GM23338 (cell line): ENCODE data around the gene MYCBP2. TPM values are rescaled to one million over a fixed set of nuclear protein-coding genes. Genes with fewer than 3 reads are reported as not detected.
A peak's percentile ranks its signal among the peaks of the same experiment; 100 is the strongest.

Experiments
- ATAC-seq: fragments of 200-7000 bp; cut with Tn5 transposase; 3 replicates; pipeline ENCODE4 v1.9.1; 2020
- DNase-seq: peaks from one replicate; pipeline ENCODE4 v3.0.0-alpha.2; 2015; ENCODE audit warnings: low spot score
- H2AFZ ChIP-seq: fragments of 200-600 bp; sonication (generic); 2 replicates; pipeline ENCODE4 v1.8.0; 2016; ENCODE audit warnings: antibody characterized with exemption, mild to moderate bottlenecking, moderate library complexity
- H3F3A ChIP-seq: fragments of 200-600 bp; sonication (generic); replicated peaks from 2 replicates; pipeline ENCODE4 v1.8.0; 2017; ENCODE audit warnings: antibody characterized with exemption, mixed run types, low read depth
- H3K27ac ChIP-seq: fragments of 200-600 bp; sonication (generic); 2 replicates; pipeline ENCODE4 v1.6.1; 2016; ENCODE audit warnings: low read depth
- H3K27me3 ChIP-seq: fragments of 200-600 bp; sonication (generic); 2 replicates; pipeline ENCODE4 v1.8.0; 2016; ENCODE audit warnings: mild to moderate bottlenecking, mixed run types, moderate library complexity; ENCODE audit not compliant: insufficient read depth
- H3K36me3 ChIP-seq: fragments of 200-600 bp; sonication (generic); 2 replicates; pipeline ENCODE4 v1.8.0; 2016; ENCODE audit warnings: mild to moderate bottlenecking; ENCODE audit not compliant: insufficient read depth
- H3K4me1 ChIP-seq: fragments of 200-600 bp; sonication (generic); 2 replicates; pipeline ENCODE4 v1.8.0; 2016; ENCODE audit warnings: mild to moderate bottlenecking, moderate library complexity; ENCODE audit not compliant: insufficient read depth
- H3K4me2 ChIP-seq: fragments of 200-600 bp; sonication (generic); 2 replicates; pipeline ENCODE4 v1.7.1; 2017; ENCODE audit warnings: mixed run types
- H3K4me3 ChIP-seq: fragments of 200-600 bp; sonication (generic); 2 replicates; pipeline ENCODE4 v1.6.1; 2016; ENCODE audit warnings: mixed run types
- H3K79me2 ChIP-seq: fragments of 200-600 bp; sonication (generic); replicated peaks from 2 replicates; pipeline ENCODE4 v1.8.0; 2017; ENCODE audit warnings: mild to moderate bottlenecking; ENCODE audit not compliant: insufficient read depth
- H3K9me2 ChIP-seq: fragments of 200-600 bp; sonication (generic); 2 replicates; pipeline ENCODE4 v1.8.0; 2017; ENCODE audit not compliant: insufficient read depth
- H4K20me1 ChIP-seq: fragments of 200-600 bp; sonication (generic); replicated peaks from 2 replicates; pipeline ENCODE4 v1.8.0; 2017; ENCODE audit warnings: mild to moderate bottlenecking; ENCODE audit not compliant: insufficient read depth
- H3K27ac Mint-ChIP-seq: 2 replicates; pipeline ENCODE4 v1.8.0; 2020; ENCODE audit warnings: inconsistent platforms, mild to moderate bottlenecking, moderate library complexity, mixed read lengths
- H3K27me3 Mint-ChIP-seq: 3 replicates; pipeline ENCODE4 v1.8.0; 2022; ENCODE audit warnings: low read depth, mild to moderate bottlenecking, moderate library complexity, mixed read lengths, inconsistent platforms; ENCODE audit not compliant: insufficient read depth, poor library complexity
- H3K36me3 Mint-ChIP-seq: 3 replicates; pipeline ENCODE4 v1.8.0; 2021; ENCODE audit warnings: low read depth, mild to moderate bottlenecking, inconsistent platforms, moderate library complexity, mixed read lengths
- H3K4me1 Mint-ChIP-seq: 3 replicates; pipeline ENCODE4 v1.8.0; 2020; ENCODE audit warnings: mild to moderate bottlenecking, inconsistent platforms, mixed read lengths
- H3K4me3 Mint-ChIP-seq: 3 replicates; pipeline ENCODE4 v1.8.0; 2021; ENCODE audit warnings: moderate library complexity, mild to moderate bottlenecking, inconsistent platforms, mixed read lengths
- H3K9me3 Mint-ChIP-seq: 3 replicates; pipeline ENCODE4 v1.8.0; 2020; ENCODE audit warnings: moderate library complexity, mild to moderate bottlenecking, inconsistent platforms, mixed read lengths
- EZH2 ChIP-seq: fragments of 200-600 bp; sonication (generic); IDR thresholded peaks from one replicate; pipeline ENCODE4 v1.8.0; 2017; ENCODE audit warnings: antibody characterized with exemption, mild to moderate bottlenecking, low read depth; ENCODE audit not compliant: unreplicated experiment
- JUNB ChIP-seq: IDR thresholded peaks from one replicate; pipeline ENCODE4 v1.6.1; 2016; ENCODE audit warnings: antibody characterized with exemption; ENCODE audit not compliant: unreplicated experiment
- ZNF114 ChIP-seq: fragments of 250-450 bp; sonication (Bioruptor Pico); IDR thresholded peaks from 2 replicates; pipeline ENCODE4 v1.5.0; 2020; ENCODE audit warnings: mild to moderate bottlenecking, moderate library complexity
- polyA plus RNA-seq: library from polyadenylated mRNA; unstranded; fragments of >200 nt; fragmentation: Nextera tagmentation; extraction: Ambion mirVana; gene quantifications from 2 replicates; pipeline ENCODE4 v1.2.1, GENCODE V29; 2016
- total RNA-seq: library from RNA; depleted of rRNA; stranded (reverse); fragments of >200 nt; shearing (Covaris generic); gene quantifications from 2 replicates; pipeline ENCODE4 v1.2.3, GENCODE V29; 2014
- TF ChIP-seq, protein P1 (sequence below): IDR thresholded peaks from 2 replicates; pipeline ENCODE4 v1.6.1; 2016; ENCODE audit warnings: antibody characterized with exemption
- TF ChIP-seq, protein P2 (sequence below): IDR thresholded peaks from one replicate; pipeline ENCODE4 v1.6.1; 2018; ENCODE audit warnings: antibody characterized with exemption; ENCODE audit not compliant: unreplicated experiment
- TF ChIP-seq, protein P3 (sequence below): fragments of 250-450 bp; sonication (Bioruptor Pico); IDR thresholded peaks from 2 replicates; pipeline ENCODE4 v1.5.0; 2020; ENCODE audit warnings: mild to moderate bottlenecking, moderate library complexity

The MYCBP2 gene
- total and polyA plus RNA-seq, 2 experiments from 2014 or later, result 54.6 to 77.2 TPM

DNA sequence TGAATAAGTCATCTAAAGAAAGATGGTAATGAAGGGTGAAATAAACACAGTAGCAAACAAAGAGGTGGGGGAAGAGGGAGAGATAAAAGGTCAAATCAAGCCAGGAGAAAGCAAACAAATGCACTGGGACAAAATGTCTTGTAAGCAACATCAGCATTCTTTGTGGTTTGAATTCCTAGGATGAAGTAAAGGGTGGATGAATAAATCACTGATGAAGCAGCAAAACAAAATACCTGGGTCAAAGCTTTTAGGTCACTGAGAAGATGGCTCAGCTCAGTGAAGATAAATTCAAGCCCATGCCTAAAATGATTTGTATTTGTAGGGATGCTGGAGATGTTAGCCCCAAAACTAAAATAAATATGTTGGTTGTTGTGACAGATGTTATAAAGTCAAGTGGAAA, 213.4 kb downstream of the MYCBP2 start:
- Histone ChIP-seq H3K9me2 (no peaks in the 10 kb centered on the region), H3F3A (no peaks in the 10 kb centered on the region), H3K79me2 (no peaks in the 10 kb centered on the region), H3K27ac (no peak overlapping the region), H2AFZ (no peak overlapping the region), H3K27me3 (no peaks in the 10 kb centered on the region), H3K4me3 (no peak overlapping the region), H4K20me1 (no peaks in the 10 kb centered on the region), H3K4me2 (peak overlapping the region; percentile 5; the same call in 1 of the 2 replicates), H3K4me1 (peaks cover 35% of the 10 kb centered on the region), H3K36me3 (peaks cover 14% of the 10 kb centered on the region)
- Mint-ChIP-seq H3K4me3 (no peak overlapping the region), H3K36me3 (peaks cover 32% of the 10 kb centered on the region), H3K27ac (no peak overlapping the region; the same call in 1 of the 2 replicates), H3K9me3 (peaks cover 27% of the 10 kb centered on the region), H3K27me3 (peaks cover 2% of the 10 kb centered on the region), H3K4me1 (peaks cover 27% of the 10 kb centered on the region)
- TF ChIP-seq, protein P1, sequence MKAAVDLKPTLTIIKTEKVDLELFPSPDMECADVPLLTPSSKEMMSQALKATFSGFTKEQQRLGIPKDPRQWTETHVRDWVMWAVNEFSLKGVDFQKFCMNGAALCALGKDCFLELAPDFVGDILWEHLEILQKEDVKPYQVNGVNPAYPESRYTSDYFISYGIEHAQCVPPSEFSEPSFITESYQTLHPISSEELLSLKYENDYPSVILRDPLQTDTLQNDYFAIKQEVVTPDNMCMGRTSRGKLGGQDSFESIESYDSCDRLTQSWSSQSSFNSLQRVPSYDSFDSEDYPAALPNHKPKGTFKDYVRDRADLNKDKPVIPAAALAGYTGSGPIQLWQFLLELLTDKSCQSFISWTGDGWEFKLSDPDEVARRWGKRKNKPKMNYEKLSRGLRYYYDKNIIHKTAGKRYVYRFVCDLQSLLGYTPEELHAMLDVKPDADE, result no peak
- TF ChIP-seq ZNF114 (no peak), JUNB (no peak), EZH2 (no peak)
- TF ChIP-seq, protein P2, sequence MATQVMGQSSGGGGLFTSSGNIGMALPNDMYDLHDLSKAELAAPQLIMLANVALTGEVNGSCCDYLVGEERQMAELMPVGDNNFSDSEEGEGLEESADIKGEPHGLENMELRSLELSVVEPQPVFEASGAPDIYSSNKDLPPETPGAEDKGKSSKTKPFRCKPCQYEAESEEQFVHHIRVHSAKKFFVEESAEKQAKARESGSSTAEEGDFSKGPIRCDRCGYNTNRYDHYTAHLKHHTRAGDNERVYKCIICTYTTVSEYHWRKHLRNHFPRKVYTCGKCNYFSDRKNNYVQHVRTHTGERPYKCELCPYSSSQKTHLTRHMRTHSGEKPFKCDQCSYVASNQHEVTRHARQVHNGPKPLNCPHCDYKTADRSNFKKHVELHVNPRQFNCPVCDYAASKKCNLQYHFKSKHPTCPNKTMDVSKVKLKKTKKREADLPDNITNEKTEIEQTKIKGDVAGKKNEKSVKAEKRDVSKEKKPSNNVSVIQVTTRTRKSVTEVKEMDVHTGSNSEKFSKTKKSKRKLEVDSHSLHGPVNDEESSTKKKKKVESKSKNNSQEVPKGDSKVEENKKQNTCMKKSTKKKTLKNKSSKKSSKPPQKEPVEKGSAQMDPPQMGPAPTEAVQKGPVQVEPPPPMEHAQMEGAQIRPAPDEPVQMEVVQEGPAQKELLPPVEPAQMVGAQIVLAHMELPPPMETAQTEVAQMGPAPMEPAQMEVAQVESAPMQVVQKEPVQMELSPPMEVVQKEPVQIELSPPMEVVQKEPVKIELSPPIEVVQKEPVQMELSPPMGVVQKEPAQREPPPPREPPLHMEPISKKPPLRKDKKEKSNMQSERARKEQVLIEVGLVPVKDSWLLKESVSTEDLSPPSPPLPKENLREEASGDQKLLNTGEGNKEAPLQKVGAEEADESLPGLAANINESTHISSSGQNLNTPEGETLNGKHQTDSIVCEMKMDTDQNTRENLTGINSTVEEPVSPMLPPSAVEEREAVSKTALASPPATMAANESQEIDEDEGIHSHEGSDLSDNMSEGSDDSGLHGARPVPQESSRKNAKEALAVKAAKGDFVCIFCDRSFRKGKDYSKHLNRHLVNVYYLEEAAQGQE, result no peak
- TF ChIP-seq, protein P3, sequence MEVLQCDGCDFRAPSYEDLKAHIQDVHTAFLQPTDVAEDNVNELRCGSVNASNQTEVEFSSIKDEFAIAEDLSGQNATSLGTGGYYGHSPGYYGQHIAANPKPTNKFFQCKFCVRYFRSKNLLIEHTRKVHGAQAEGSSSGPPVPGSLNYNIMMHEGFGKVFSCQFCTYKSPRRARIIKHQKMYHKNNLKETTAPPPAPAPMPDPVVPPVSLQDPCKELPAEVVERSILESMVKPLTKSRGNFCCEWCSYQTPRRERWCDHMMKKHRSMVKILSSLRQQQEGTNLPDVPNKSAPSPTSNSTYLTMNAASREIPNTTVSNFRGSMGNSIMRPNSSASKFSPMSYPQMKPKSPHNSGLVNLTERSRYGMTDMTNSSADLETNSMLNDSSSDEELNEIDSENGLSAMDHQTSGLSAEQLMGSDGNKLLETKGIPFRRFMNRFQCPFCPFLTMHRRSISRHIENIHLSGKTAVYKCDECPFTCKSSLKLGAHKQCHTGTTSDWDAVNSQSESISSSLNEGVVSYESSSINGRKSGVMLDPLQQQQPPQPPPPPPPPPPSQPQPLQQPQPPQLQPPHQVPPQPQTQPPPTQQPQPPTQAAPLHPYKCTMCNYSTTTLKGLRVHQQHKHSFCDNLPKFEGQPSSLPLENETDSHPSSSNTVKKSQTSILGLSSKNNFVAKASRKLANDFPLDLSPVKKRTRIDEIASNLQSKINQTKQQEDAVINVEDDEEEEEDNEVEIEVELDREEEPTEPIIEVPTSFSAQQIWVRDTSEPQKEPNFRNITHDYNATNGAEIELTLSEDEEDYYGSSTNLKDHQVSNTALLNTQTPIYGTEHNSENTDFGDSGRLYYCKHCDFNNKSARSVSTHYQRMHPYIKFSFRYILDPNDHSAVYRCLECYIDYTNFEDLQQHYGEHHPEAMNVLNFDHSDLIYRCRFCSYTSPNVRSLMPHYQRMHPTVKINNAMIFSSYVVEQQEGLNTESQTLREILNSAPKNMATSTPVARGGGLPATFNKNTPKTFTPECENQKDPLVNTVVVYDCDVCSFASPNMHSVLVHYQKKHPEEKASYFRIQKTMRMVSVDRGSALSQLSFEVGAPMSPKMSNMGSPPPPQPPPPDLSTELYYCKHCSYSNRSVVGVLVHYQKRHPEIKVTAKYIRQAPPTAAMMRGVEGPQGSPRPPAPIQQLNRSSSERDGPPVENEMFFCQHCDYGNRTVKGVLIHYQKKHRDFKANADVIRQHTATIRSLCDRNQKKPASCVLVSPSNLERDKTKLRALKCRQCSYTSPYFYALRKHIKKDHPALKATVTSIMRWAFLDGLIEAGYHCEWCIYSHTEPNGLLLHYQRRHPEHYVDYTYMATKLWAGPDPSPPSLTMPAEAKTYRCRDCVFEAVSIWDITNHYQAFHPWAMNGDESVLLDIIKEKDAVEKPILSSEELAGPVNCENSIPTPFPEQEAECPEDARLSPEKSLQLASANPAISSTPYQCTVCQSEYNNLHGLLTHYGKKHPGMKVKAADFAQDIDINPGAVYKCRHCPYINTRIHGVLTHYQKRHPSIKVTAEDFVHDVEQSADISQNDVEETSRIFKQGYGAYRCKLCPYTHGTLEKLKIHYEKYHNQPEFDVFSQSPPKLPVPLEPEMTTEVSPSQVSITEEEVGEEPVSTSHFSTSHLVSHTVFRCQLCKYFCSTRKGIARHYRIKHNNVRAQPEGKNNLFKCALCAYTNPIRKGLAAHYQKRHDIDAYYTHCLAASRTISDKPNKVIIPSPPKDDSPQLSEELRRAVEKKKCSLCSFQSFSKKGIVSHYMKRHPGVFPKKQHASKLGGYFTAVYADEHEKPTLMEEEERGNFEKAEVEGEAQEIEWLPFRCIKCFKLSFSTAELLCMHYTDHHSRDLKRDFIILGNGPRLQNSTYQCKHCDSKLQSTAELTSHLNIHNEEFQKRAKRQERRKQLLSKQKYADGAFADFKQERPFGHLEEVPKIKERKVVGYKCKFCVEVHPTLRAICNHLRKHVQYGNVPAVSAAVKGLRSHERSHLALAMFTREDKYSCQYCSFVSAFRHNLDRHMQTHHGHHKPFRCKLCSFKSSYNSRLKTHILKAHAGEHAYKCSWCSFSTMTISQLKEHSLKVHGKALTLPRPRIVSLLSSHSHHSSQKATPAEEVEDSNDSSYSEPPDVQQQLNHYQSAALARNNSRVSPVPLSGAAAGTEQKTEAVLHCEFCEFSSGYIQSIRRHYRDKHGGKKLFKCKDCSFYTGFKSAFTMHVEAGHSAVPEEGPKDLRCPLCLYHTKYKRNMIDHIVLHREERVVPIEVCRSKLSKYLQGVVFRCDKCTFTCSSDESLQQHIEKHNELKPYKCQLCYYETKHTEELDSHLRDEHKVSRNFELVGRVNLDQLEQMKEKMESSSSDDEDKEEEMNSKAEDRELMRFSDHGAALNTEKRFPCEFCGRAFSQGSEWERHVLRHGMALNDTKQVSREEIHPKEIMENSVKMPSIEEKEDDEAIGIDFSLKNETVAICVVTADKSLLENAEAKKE (CRISPR knock-in tag), result no peak
- ATAC-seq (peak; percentile 44; the same call in 2 of the 3 replicates), DNase-seq (peak; percentile 19)
